ENCODE results near the gene TNFSF8. TPM values are rescaled to one million over a fixed set of nuclear protein-coding genes. Genes with fewer than 3 reads are reported as not detected.
A peak's percentile ranks its signal among the peaks of the same experiment; 100 is the strongest.

Gene TNFSF8
- total and polyA plus RNA-seq, 7 donors: 0.07 to 1.6 (median 0.45) TPM

DNA sequence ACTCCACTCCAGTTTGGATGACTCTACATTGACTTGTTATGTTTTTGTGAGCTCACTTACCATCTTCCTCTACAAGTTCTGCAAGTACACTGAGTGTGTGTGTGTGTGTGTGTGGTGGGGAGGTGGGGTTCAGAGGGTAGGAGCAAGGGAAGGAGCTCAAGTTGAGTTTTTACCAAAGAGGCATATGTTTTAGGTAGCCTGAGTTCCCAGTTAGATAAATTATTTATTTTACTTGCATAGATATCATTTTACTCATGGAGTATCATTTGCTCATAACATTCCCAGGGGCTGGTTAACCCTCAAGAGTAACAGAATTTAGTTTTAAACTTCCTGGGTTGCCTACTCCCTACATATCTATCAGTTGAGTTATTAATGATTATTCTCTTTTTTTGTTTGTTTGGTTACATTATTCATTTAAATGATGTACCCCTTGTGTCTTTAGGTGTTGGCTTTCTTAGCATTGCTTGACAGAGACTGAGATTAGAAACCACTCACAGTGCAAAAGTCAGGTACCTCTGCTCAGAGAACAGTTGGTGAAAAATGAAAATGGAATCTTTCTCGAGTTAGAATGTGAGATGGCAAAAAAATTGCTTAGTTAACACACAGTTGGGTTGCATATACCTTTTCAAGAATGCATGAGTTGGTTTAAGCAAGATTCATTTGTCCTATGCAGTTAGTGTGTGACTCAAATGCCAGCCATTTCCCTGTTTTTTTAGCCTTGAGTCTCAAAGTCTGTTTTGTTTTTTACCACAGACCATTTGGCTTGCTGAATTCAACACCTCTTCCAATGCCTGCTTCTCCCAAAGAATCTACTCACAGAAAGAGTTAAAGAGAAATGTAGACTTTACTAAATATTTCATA is 29.2 kb downstream of the TNFSF8 start:
- DNase-seq (no peak), ATAC-seq (no peak)
- 64 to 70% (median 66%) methylated on average over 1 of the region's 1 CpG for WGBS, 3 donors
- Histone ChIP-seq H3K9me3 (no peaks in the 10 kb centered on the region), H3K27ac (no peak overlapping the region), H3K4me3 (no peak overlapping the region), H3K4me1 (no peaks in the 10 kb centered on the region), H3K27me3 (ENCODE audit: insufficient read depth in 3 of 3, low read length in 2 of 3) (peaks cover 0 to 2% (median 0%) of the 10 kb centered on the region in 3 donors), H3K36me3 (ENCODE audit: insufficient read depth in 1 of 2, low read depth in 1 of 2) (no peaks in the 10 kb centered on the region)
- TF ChIP-seq, protein P1, sequence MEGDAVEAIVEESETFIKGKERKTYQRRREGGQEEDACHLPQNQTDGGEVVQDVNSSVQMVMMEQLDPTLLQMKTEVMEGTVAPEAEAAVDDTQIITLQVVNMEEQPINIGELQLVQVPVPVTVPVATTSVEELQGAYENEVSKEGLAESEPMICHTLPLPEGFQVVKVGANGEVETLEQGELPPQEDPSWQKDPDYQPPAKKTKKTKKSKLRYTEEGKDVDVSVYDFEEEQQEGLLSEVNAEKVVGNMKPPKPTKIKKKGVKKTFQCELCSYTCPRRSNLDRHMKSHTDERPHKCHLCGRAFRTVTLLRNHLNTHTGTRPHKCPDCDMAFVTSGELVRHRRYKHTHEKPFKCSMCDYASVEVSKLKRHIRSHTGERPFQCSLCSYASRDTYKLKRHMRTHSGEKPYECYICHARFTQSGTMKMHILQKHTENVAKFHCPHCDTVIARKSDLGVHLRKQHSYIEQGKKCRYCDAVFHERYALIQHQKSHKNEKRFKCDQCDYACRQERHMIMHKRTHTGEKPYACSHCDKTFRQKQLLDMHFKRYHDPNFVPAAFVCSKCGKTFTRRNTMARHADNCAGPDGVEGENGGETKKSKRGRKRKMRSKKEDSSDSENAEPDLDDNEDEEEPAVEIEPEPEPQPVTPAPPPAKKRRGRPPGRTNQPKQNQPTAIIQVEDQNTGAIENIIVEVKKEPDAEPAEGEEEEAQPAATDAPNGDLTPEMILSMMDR (IDR thresholded peaks at IDR 0.05): no peak
- intact Hi-C loops (cut with DNase I): loop anchor here in 1 of 2 donors (10.0 kb wide), 1 partner anchor 236 kb away; no protein-coding TSS in a partner anchor

- intact Hi-C loops (cut with DNase I): loop anchor here in 1 of 2 donors (10.0 kb wide), 1 partner anchor 235 kb away; no protein-coding TSS in a partner anchor
- Histone ChIP-seq H3K27ac (no peak overlapping the region), H3K27me3 (ENCODE audit: insufficient read depth in 3 of 3, low read length in 2 of 3) (peaks cover 0 to 2% (median 0%) of the 10 kb centered on the region in 3 donors), H3K4me1 (no peaks in the 10 kb centered on the region), H3K4me3 (no peak overlapping the region), H3K36me3 (ENCODE audit: insufficient read depth in 1 of 2, low read depth in 1 of 2) (no peaks in the 10 kb centered on the region), H3K9me3 (no peaks in the 10 kb centered on the region)
- ATAC-seq: no peak
- DNase-seq: no peak
- TF ChIP-seq, protein P1 (IDR thresholded peaks at IDR 0.05): no peak
These were observed 30.4 kb downstream of the TNFSF8 start for GRCh38 chr9:114899995-114900394.

GRCh38 chr9:114899461-114899860 is 30.9 kb downstream of the TNFSF8 start:
- intact Hi-C loops (cut with DNase I): no loop called here
- Histone ChIP-seq H3K4me1 (no peaks in the 10 kb centered on the region), H3K4me3 (no peak overlapping the region), H3K27ac (no peak overlapping the region), H3K9me3 (no peaks in the 10 kb centered on the region), H3K27me3 (ENCODE audit: insufficient read depth in 3 of 3, low read length in 2 of 3) (peaks cover 0 to 2% (median 0%) of the 10 kb centered on the region in 3 donors), H3K36me3 (ENCODE audit: insufficient read depth in 1 of 2, low read depth in 1 of 2) (no peaks in the 10 kb centered on the region)
- no peak for ATAC-seq
- no peak for DNase-seq
- TF ChIP-seq, protein P1 (IDR thresholded peaks at IDR 0.05): no peak
- WGBS, 3 donors: 52 to 70% (median 61%) methylated on average over 2 of the region's 2 CpGs

DNA sequence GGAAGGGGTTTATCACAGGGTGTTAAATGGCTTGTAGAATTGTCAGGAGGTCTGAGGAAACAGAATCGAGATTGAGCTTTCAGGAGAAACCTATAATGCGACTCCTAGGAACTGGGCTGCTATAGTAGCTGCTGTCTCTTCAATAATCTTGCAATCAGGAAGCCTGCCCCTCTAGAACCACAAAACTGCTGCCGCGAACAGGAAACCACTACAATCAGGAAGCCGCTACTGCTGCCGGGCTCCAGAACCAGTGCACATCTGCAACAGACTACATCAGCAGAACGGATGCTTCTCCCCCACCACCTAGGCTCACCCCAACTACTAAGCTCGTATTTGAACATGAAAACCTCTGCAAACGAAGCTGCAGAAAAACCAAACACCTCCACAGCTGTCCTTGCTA is 31.6 kb downstream of the TNFSF8 start:
- Histone ChIP-seq H3K27me3 (ENCODE audit: insufficient read depth in 3 of 3, low read length in 2 of 3) (peaks cover 0 to 2% (median 0%) of the 10 kb centered on the region in 3 donors), H3K4me3 (no peak overlapping the region), H3K9me3 (no peaks in the 10 kb centered on the region), H3K36me3 (ENCODE audit: insufficient read depth in 1 of 2, low read depth in 1 of 2) (no peaks in the 10 kb centered on the region), H3K4me1 (no peaks in the 10 kb centered on the region), H3K27ac (no peak overlapping the region)
- TF ChIP-seq, protein P1 (IDR thresholded peaks at IDR 0.05): no peak
- ATAC-seq (no peak), DNase-seq (peak in 1 of 2 donors; percentile 36)
- intact Hi-C loops (cut with DNase I): no loop called here
- 61 to 66% (median 62%) methylated on average over 9 of the region's 9 CpGs for WGBS, 3 donors

Data from psoas muscle (tissue), 8 donors.